A673 (cell line): ENCODE results near the gene AP2M1. TPM values are rescaled to one million over a fixed set of nuclear protein-coding genes. Genes with fewer than 3 reads are reported as not detected.

Experiments used
- BruUV-seq: library from RNA; stranded (reverse); fragments of 400-500 nt; replicated peaks from 2 replicates; lab custom pipeline; 2021; lab: Mats Ljungman, UMichigan
- CTCF ChIA-PET: fragments of 300-600 bp; sonication (Branson Sonifier 250); formaldehyde crosslinking; loops from one replicate; lab custom pipeline; 2022; ENCODE audit warnings: antibody characterized with exemption; lab: Charles Lee
- POLR2A ChIA-PET: fragments of 300-600 bp; sonication (Branson Sonifier 250); formaldehyde crosslinking; loops from one replicate; lab custom pipeline; 2022; ENCODE audit warnings: antibody characterized with exemption; ENCODE audit not compliant: low non-redundant PET; lab: Charles Lee
- DNase-seq: peaks from one replicate; pipeline ENCODE4 v3.0.0-alpha.2; 2015; ENCODE audit warnings: low spot score
- H3K27ac ChIP-seq: fragments of 200-600 bp; sonication (generic); 2 replicates; pipeline ENCODE4 v1.5.1; 2016; ENCODE audit warnings: mixed run types, low read depth, mild to moderate bottlenecking, mixed read lengths, antibody characterized with exemption, low read length; ENCODE audit not compliant: poor library complexity, severe bottlenecking
- H3K27me3 ChIP-seq: fragments of 200-600 bp; sonication (generic); replicated peaks from 2 replicates; pipeline ENCODE4 v1.6.1; 2017; ENCODE audit warnings: mixed run types, low read depth, mild to moderate bottlenecking, mixed read lengths, antibody characterized with exemption, low read length; ENCODE audit not compliant: insufficient read depth, poor library complexity
- H3K36me3 ChIP-seq: fragments of 200-600 bp; sonication (generic); 2 replicates; pipeline ENCODE4 v1.6.1; 2016; ENCODE audit warnings: mixed run types, mild to moderate bottlenecking, mixed read lengths, antibody characterized with exemption, low read length; ENCODE audit not compliant: insufficient read depth, poor library complexity, severe bottlenecking
- H3K4me1 ChIP-seq: fragments of 200-600 bp; sonication (generic); 2 replicates; pipeline ENCODE4 v1.6.1; 2017; ENCODE audit warnings: mixed run types, mild to moderate bottlenecking, mixed read lengths, antibody characterized with exemption, low read length; ENCODE audit not compliant: insufficient read depth, poor library complexity, severe bottlenecking
- H3K4me3 ChIP-seq: fragments of 200-600 bp; sonication (generic); 2 replicates; pipeline ENCODE4 v1.5.1; 2016; ENCODE audit warnings: low read depth, mixed run types, mild to moderate bottlenecking, mixed read lengths, low read length; ENCODE audit not compliant: poor library complexity, severe bottlenecking
- H3K9me3 ChIP-seq: fragments of 200-600 bp; sonication (generic); 2 replicates; pipeline ENCODE4 v1.6.1; 2016; ENCODE audit warnings: mixed run types, low read depth, mild to moderate bottlenecking, mixed read lengths, antibody characterized with exemption, low read length; ENCODE audit not compliant: poor library complexity, severe bottlenecking
- EZH2 ChIP-seq: fragments of 200-600 bp; sonication (generic); IDR thresholded peaks from 2 replicates; pipeline ENCODE4 v1.6.1; 2017; ENCODE audit warnings: borderline replicate concordance, low read depth, mild to moderate bottlenecking, mixed read lengths, antibody characterized with exemption, low read length; ENCODE audit not compliant: poor library complexity, severe bottlenecking
- intact Hi-C: fragments of 100-400 bp; cut with micrococcal nuclease; formaldehyde crosslinking; loops from one replicate; pipeline ENCODE4 v1.10.0; 2022; ENCODE audit not compliant: unreplicated experiment
- total RNA-seq: library from RNA; stranded (reverse); gene quantifications from 2 replicates; pipeline ENCODE4 v1.2.3, GENCODE V29; 2021
- TF ChIP-seq, protein P1 (sequence below): fragments of 300-800, 200-600 bp; sonication (generic); conservative IDR thresholded peaks from 2 replicates; pipeline ENCODE4 v1.5.1; 2017; ENCODE audit warnings: low read depth, mild to moderate bottlenecking, antibody characterized with exemption, low read length, moderate library complexity, mixed read lengths

Gene AP2M1
- total RNA-seq, 1 experiment from 2014 or later: 419 TPM

DNA sequence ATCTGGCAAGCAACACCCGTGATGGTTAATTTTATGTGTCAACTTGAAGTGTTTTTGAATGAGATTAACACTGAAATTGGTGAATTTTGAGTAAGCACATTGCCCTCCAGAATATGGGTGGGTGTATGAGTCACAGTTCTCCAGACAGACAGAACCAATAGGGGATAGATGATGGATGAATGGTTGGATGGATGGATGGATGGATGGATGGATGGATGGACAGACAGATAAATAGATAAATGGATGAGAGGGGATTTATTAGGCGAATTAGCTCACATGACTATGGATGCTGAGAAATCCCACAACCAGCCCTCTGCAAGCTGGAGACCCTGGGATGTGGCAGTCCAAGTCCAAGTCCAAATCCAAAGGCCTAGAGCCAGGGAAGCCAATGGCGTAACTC is 49.3 kb downstream of the AP2M1 start:
- BruUV-seq: no TSS peak
- no peaks in the 10 kb centered on the region for H3K4me1 ChIP-seq
- intact Hi-C loops: no loop called here
- H3K27ac ChIP-seq: no peak overlapping the region
- TF ChIP-seq EZH2: no peak
- TF ChIP-seq, protein P1, sequence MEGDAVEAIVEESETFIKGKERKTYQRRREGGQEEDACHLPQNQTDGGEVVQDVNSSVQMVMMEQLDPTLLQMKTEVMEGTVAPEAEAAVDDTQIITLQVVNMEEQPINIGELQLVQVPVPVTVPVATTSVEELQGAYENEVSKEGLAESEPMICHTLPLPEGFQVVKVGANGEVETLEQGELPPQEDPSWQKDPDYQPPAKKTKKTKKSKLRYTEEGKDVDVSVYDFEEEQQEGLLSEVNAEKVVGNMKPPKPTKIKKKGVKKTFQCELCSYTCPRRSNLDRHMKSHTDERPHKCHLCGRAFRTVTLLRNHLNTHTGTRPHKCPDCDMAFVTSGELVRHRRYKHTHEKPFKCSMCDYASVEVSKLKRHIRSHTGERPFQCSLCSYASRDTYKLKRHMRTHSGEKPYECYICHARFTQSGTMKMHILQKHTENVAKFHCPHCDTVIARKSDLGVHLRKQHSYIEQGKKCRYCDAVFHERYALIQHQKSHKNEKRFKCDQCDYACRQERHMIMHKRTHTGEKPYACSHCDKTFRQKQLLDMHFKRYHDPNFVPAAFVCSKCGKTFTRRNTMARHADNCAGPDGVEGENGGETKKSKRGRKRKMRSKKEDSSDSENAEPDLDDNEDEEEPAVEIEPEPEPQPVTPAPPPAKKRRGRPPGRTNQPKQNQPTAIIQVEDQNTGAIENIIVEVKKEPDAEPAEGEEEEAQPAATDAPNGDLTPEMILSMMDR: no peak
- POLR2A ChIA-PET: no interaction called here
- no peaks in the 10 kb centered on the region for H3K36me3 ChIP-seq
- DNase-seq: no peak
- CTCF ChIA-PET: no interaction called here
- H3K4me3 ChIP-seq: no peak overlapping the region
- no peaks in the 10 kb centered on the region for H3K9me3 ChIP-seq
- H3K27me3 ChIP-seq: peaks cover 21% of the 10 kb centered on the region

- Histone ChIP-seq H3K27ac (no peak overlapping the region), H3K36me3 (no peaks in the 10 kb centered on the region), H3K4me1 (peaks cover 5% of the 10 kb centered on the region), H3K9me3 (no peaks in the 10 kb centered on the region), H3K4me3 (no peak overlapping the region), H3K27me3 (peaks cover 54% of the 10 kb centered on the region)
- ChIA-PET CTCF (interaction anchor here (0.6 to 1.4 kb wide), 6 partner anchors 9 to 78 kb away, joined by 3 to 10 read pairs (median 4); no protein-coding TSS in a partner anchor), POLR2A (no interaction called here)
- TF ChIP-seq EZH2: no peak
- TF ChIP-seq, protein P1: peak; percentile 87
- intact Hi-C loops: no loop called here
- BruUV-seq: no TSS peak
- peak; percentile 42 for DNase-seq
Measured at GRCh38 chr3:184227481-184227935, 52.9 kb downstream of the AP2M1 start.

DNA sequence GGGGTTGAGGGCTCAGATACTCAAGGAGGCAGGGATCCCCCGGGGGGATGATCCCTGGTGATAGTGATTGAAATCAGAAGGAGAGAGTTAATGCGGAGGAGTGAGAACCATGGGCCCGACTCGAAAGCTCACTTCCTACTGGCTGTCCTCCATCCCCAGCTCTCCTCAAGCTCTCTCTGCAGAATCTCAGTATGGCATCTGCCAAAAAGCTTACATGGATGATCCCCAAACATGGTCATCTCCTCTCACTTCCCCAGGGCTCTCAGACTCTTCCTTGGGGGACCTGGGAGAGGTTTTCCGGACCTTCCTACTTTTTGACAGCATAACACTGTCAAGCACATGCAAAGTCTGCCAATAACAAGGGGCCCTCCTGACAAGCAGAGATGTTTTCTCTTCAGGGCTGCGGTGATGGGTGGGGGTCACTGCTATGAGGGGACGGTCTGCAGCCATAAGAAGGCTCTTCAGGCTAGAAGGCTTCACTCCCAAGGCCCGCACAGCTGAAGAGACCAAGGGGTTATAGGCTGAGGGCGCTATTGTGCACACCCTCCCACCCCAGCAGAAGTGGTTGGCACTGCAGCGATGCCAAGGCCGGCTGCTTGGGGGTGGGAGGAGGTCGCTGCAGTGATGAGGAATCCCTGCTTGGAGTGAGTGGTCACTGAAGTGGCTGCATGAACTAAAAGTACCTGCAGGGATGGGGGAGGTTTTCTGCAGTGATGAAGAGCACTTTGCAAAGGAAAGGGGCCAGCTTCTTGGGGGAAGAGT is 53.9 kb downstream of the AP2M1 start:
- intact Hi-C loops: no loop called here
- ChIA-PET CTCF (interaction anchor here (0.5 to 1.3 kb wide), 5 partner anchors 8 to 1257 kb away, joined by 3 to 10 read pairs (median 5); partner anchors contain the start of gene ABCC5), POLR2A (no interaction called here)
- H3K9me3 ChIP-seq: no peaks in the 10 kb centered on the region
- H3K4me1 ChIP-seq: peaks cover 5% of the 10 kb centered on the region
- peaks cover 58% of the 10 kb centered on the region for H3K27me3 ChIP-seq
- H3K4me3 ChIP-seq: peak overlapping the region; percentile 47
- no peak for DNase-seq
- no peak overlapping the region for H3K27ac ChIP-seq
- no TSS peak for BruUV-seq
- no peaks in the 10 kb centered on the region for H3K36me3 ChIP-seq
- TF ChIP-seq EZH2: no peak
- TF ChIP-seq, protein P1: no peak
